Naive thymus-derived CD4-positive, alpha-beta T cell (primary cell): Measurements from ENCODE around the gene RRM1. TPM values are rescaled to one million over a fixed set of nuclear protein-coding genes. Genes with fewer than 3 reads are reported as not detected.

ENCODE experiments used
- ATAC-seq: fragments of 150-1000 bp; cut with Tn5 transposase; 2 replicates; pipeline ENCODE4 v1.10.0; 2021; ENCODE audit warnings: mild to moderate bottlenecking, moderate library complexity
- CTCF ChIA-PET: fragments of 350-600 bp; sonication (Branson Sonifier 250); formaldehyde crosslinking; loops from one replicate; lab custom pipeline; 2021; ENCODE audit warnings: antibody characterized with exemption; lab: Charles Lee
- POLR2A ChIA-PET: fragments of 350-600 bp; sonication (Branson Sonifier 250); formaldehyde crosslinking; loops from one replicate; lab custom pipeline; 2021; ENCODE audit warnings: antibody characterized with exemption, inconsistent platforms; lab: Charles Lee
- DNase-seq, 9 donors: peaks; one replicate each; pipeline versions ENCODE4 v3.0.0 to v3.0.0-alpha.2; 2020 to 2022; ENCODE audit warnings: mixed read lengths in 1 of 9
- H3K27ac ChIP-seq: one replicate; pipeline ENCODE4 v1.7.0; 2013; ENCODE audit warnings: mild to moderate bottlenecking, low read depth, low read length, moderate library complexity
- H3K27me3 ChIP-seq, 2 donors: one replicate each; pipeline ENCODE4 v1.7.0; 2013; ENCODE audit warnings: low read length in 2 of 2, mild to moderate bottlenecking in 2 of 2, moderate library complexity in 2 of 2; ENCODE audit not compliant: control insufficient read depth in 2 of 2, insufficient read depth in 2 of 2
- H3K36me3 ChIP-seq, 3 experiments: 1 replicate in 2 of 3; 2 replicates in 1 of 3; pipeline ENCODE4 v1.7.0; 2013; ENCODE audit warnings: low read length in 3 of 3, mild to moderate bottlenecking in 3 of 3, moderate library complexity in 1 of 3; ENCODE audit not compliant: insufficient read depth in 3 of 3, control insufficient read depth in 2 of 3
- H3K4me1 ChIP-seq, 2 donors: one replicate each; pipeline ENCODE4 v1.7.0; 2013; ENCODE audit warnings: low read length in 2 of 2, mild to moderate bottlenecking in 2 of 2, moderate library complexity in 1 of 2; ENCODE audit not compliant: control insufficient read depth in 2 of 2, insufficient read depth in 2 of 2
- H3K4me3 ChIP-seq: 2 replicates; pipeline ENCODE4 v1.7.0; 2013; ENCODE audit warnings: mild to moderate bottlenecking, low read length
- H3K9me3 ChIP-seq, 3 experiments: 1 replicate in 2 of 3; 2 replicates in 1 of 3; pipeline ENCODE4 v1.7.0; 2013; ENCODE audit warnings: low read length in 3 of 3; ENCODE audit not compliant: control insufficient read depth in 2 of 3
- H3K27ac Mint-ChIP-seq, 9 donors: one replicate each; pipeline ENCODE4 v1.8.0; 2020 to 2022; ENCODE audit warnings: mixed read lengths in 9 of 9, mild to moderate bottlenecking in 8 of 9, moderate library complexity in 5 of 9, inconsistent platforms in 2 of 9
- H3K27me3 Mint-ChIP-seq, 5 donors: one replicate each; pipeline ENCODE4 v1.8.0; 2021 to 2022; ENCODE audit warnings: mixed read lengths in 5 of 5, mild to moderate bottlenecking in 1 of 5
- H3K36me3 Mint-ChIP-seq, 5 donors: one replicate each; pipeline ENCODE4 v1.8.0; 2020 to 2022; ENCODE audit warnings: mixed read lengths in 5 of 5, mild to moderate bottlenecking in 3 of 5, inconsistent platforms in 1 of 5
- H3K4me1 Mint-ChIP-seq, 7 donors: one replicate each; pipeline ENCODE4 v1.8.0; 2020 to 2022; ENCODE audit warnings: mixed read lengths in 7 of 7, mild to moderate bottlenecking in 3 of 7, inconsistent platforms in 1 of 7
- H3K4me3 Mint-ChIP-seq, 10 donors: one replicate each; pipeline ENCODE4 v1.8.0; 2020 to 2022; ENCODE audit warnings: mild to moderate bottlenecking in 10 of 10, mixed read lengths in 10 of 10, moderate library complexity in 6 of 10, inconsistent platforms in 2 of 10
- H3K9me3 Mint-ChIP-seq, 11 donors: one replicate each; pipeline ENCODE4 v1.8.0; 2020 to 2022; ENCODE audit warnings: mixed read lengths in 11 of 11, mild to moderate bottlenecking in 4 of 11, inconsistent platforms in 1 of 11, moderate library complexity in 1 of 11
- intact Hi-C, 2 donors: fragments of 100-400 bp; cut with micrococcal nuclease; formaldehyde crosslinking; loops; one replicate each; pipeline ENCODE4 v1.15.1; 2023
- polyA plus RNA-seq, 2 donors: library from polyadenylated mRNA; unstranded; fragments of 300-500 nt; fragmentation: Illumina TruSeq; gene quantifications; one replicate each; pipeline ENCODE4 v1.2.3, GENCODE V29; 2021
- total RNA-seq, 6 experiments: library from RNA in 5 of 6; stranded (reverse) in 5 of 6; gene quantifications; 1 replicate in 5 of 6; 2 replicates in 1 of 6; pipeline ENCODE4 v1.2.3 and lab custom pipeline; 2021 to 2026

RRM1 gene
- total and polyA plus RNA-seq, 7 experiments from 2014 or later: 33.6 to 140 (median 36.6) TPM

DNA sequence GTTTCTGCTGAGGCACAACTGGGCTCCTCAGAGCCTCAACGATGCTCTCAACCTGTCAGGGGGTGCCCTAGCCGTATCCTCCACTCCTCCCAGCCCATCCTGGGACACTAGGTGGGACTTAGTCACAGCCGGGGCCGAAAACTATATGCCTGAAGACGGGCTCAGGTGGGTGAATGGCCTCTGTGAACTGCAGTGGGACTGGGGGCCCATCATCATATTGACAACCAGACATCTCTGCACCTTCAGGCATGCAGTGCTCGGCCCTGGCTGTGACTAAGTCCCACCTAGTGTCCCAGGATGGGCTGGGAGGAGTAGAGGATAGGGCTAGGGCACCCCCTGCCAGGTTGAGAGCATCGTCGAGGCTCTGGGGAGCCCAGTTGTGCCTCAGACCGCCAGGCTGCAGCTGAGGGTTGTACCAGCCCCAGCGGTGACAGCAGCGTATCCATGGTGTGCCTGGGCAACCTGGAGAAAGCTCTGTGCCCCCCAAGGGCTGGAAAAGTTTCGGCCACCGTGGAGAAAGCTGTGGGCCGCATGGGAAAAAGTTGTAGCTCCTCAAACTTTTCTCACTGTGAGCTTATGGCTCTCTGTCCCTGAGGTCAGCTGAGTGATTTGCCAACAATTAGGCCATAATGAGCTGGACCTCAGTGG, 88.9 kb downstream of the RRM1 start:
- ATAC-seq: no peak
- Mint-ChIP-seq H3K27me3 (peaks cover 0 to 12% (median 8%) of the 10 kb centered on the region in 5 donors), H3K27ac (no peak overlapping the region), H3K9me3 (no peaks in the 10 kb centered on the region), H3K4me3 (no peak overlapping the region), H3K4me1 (peaks cover 0 to 19% (median 3%) of the 10 kb centered on the region in 7 donors), H3K36me3 (no peaks in the 10 kb centered on the region)
- Histone ChIP-seq H3K4me1 (peaks cover 0 to 4% of the 10 kb centered on the region in 2 donors), H3K27ac (no peak overlapping the region), H3K27me3 (no peaks in the 10 kb centered on the region), H3K4me3 (no peak overlapping the region), H3K36me3 (no peaks in the 10 kb centered on the region), H3K9me3 (no peaks in the 10 kb centered on the region)
- intact Hi-C loops: loop anchor here in 1 of 2 donors (10.0 kb wide), 1 partner anchor 1111 kb away; no protein-coding TSS in a partner anchor
- DNase-seq: no peak
- POLR2A ChIA-PET: no interaction called here
- CTCF ChIA-PET: interaction anchor here (0.5 to 6.9 kb wide), 3 partner anchors 293 to 356 kb away, joined by 7 to 59 read pairs (median 55); no protein-coding TSS in a partner anchor

GRCh38 chr11:4184163-4184916, 89.7 kb downstream of the RRM1 start:
- H3K4me3 ChIP-seq: no peak overlapping the region
- Mint-ChIP-seq H3K36me3 (no peaks in the 10 kb centered on the region), H3K4me3 (no peak overlapping the region), H3K4me1 (peaks cover 0 to 19% (median 3%) of the 10 kb centered on the region in 7 donors), H3K27ac (no peak overlapping the region), H3K27me3 (peaks cover 0 to 13% (median 7%) of the 10 kb centered on the region in 5 donors), H3K9me3 (no peaks in the 10 kb centered on the region)
- CTCF ChIA-PET: interaction anchor here (0.7 to 6.9 kb wide), 3 partner anchors 310 to 1208 kb away, joined by 3 to 59 read pairs (median 55); no protein-coding TSS in a partner anchor
- POLR2A ChIA-PET: no interaction called here
- no peak for DNase-seq
- intact Hi-C loops: loop anchor here in 1 of 2 donors (10.0 kb wide), 1 partner anchor 1110 kb away; no protein-coding TSS in a partner anchor
- ATAC-seq: no peak
- no peaks in the 10 kb centered on the region for H3K36me3 ChIP-seq
- no peak overlapping the region for H3K27ac ChIP-seq
- no peaks in the 10 kb centered on the region for H3K9me3 ChIP-seq
- peaks cover 0 to 4% of the 10 kb centered on the region in 2 donors for H3K4me1 ChIP-seq
- no peaks in the 10 kb centered on the region for H3K27me3 ChIP-seq

DNA sequence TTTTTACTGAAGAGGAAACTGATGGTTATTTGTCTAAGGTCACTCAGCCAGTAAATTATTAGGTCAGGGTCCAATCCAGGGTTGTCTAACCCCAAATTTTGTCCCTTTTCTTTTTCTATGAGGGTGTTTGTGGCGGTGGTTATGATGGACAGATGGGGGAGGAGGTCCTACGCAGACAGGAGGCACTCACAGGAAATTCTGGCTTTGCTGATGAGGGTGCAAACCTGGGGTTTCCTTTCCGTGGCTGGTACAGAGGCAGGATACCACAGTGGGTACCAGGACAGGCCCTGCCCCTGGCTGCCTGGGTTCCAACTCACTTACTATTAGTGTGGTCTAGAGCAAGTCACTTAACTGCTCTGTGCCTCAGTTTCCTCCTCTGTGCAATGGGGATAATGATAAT, 91.0 kb downstream of the RRM1 start:
- intact Hi-C loops: loop anchor here (5.0 to 10.0 kb wide), 3 partner anchors 207 to 1109 kb away; partner anchors contain the start of genes OR51D1 (in 1 of the 2) and TRIM21 (in 1 of the 2)
- Histone ChIP-seq H3K27ac (no peak overlapping the region), H3K36me3 (no peaks in the 10 kb centered on the region), H3K4me3 (no peak overlapping the region), H3K27me3 (no peaks in the 10 kb centered on the region), H3K9me3 (no peaks in the 10 kb centered on the region), H3K4me1 (peaks cover 0 to 4% of the 10 kb centered on the region in 2 donors)
- no peak for DNase-seq
- ChIA-PET POLR2A (no interaction called here), CTCF (interaction anchor here (5.4 to 6.9 kb wide), 2 partner anchors 309 to 354 kb away, joined by 55 to 59 read pairs; no protein-coding TSS in a partner anchor)
- H3K27me3 Mint-ChIP-seq: peaks cover 0 to 13% (median 3%) of the 10 kb centered on the region in 5 donors
- H3K27ac Mint-ChIP-seq: no peak overlapping the region
- no peak for ATAC-seq
- no peaks in the 10 kb centered on the region for H3K9me3 Mint-ChIP-seq
- H3K36me3 Mint-ChIP-seq: no peaks in the 10 kb centered on the region
- H3K4me1 Mint-ChIP-seq: peaks cover 0 to 19% (median 3%) of the 10 kb centered on the region in 7 donors
- H3K4me3 Mint-ChIP-seq: no peak overlapping the region

DNA sequence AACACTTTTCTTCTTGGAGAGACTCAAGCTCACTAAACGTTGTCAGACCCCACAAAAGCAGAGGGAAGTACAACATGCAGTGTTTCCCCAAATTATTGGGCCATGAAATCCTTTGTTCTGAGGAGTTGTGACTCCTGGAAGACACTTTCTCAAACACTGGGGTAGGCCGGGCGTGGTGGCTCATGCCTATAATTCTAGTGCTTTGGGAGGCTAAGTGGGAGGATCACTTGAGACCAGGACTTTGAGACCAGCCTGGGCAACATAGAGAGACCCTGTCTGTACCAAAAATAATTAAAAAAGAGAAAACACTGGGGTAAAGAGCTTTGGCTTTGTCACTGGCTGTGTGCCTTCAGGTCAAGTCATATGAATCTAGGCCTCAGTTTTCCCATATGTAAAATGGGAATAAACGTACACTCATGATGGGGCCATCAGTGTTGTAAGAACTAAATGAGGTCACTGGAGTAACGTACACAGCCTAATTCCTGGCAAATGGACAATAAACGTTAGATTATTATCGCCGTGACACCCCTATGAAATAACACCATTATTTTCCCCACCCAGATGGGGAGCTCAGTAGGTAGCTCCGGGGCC, 92.0 kb downstream of the RRM1 start:
- Mint-ChIP-seq H3K9me3 (no peaks in the 10 kb centered on the region), H3K27ac (no peak overlapping the region), H3K36me3 (no peaks in the 10 kb centered on the region), H3K4me1 (peaks cover 0 to 19% (median 3%) of the 10 kb centered on the region in 7 donors), H3K4me3 (peak overlapping the region; percentile 45 to 88 (median 74)), H3K27me3 (peaks cover 0 to 13% (median 0%) of the 10 kb centered on the region in 5 donors)
- ChIA-PET POLR2A (no interaction called here), CTCF (interaction anchor here (0.8 to 6.9 kb wide), 9 partner anchors 9 to 1621 kb away, joined by 3 to 59 read pairs (median 5); no protein-coding TSS in a partner anchor)
- DNase-seq: no peak
- no peak for ATAC-seq
- Histone ChIP-seq H3K9me3 (no peaks in the 10 kb centered on the region), H3K4me1 (peaks cover 0 to 4% of the 10 kb centered on the region in 2 donors), H3K27me3 (no peaks in the 10 kb centered on the region), H3K27ac (no peak overlapping the region), H3K4me3 (peak overlapping the region; percentile 52), H3K36me3 (no peaks in the 10 kb centered on the region)
- intact Hi-C loops: loop anchor here (1.0 to 10.0 kb wide), 9 partner anchors 206 to 1704 kb away; partner anchors contain the start of genes OR51D1 (in 1 of the 2), OR52N2 (in 1 of the 2) and TRIM21 (in 1 of the 2)

DNA sequence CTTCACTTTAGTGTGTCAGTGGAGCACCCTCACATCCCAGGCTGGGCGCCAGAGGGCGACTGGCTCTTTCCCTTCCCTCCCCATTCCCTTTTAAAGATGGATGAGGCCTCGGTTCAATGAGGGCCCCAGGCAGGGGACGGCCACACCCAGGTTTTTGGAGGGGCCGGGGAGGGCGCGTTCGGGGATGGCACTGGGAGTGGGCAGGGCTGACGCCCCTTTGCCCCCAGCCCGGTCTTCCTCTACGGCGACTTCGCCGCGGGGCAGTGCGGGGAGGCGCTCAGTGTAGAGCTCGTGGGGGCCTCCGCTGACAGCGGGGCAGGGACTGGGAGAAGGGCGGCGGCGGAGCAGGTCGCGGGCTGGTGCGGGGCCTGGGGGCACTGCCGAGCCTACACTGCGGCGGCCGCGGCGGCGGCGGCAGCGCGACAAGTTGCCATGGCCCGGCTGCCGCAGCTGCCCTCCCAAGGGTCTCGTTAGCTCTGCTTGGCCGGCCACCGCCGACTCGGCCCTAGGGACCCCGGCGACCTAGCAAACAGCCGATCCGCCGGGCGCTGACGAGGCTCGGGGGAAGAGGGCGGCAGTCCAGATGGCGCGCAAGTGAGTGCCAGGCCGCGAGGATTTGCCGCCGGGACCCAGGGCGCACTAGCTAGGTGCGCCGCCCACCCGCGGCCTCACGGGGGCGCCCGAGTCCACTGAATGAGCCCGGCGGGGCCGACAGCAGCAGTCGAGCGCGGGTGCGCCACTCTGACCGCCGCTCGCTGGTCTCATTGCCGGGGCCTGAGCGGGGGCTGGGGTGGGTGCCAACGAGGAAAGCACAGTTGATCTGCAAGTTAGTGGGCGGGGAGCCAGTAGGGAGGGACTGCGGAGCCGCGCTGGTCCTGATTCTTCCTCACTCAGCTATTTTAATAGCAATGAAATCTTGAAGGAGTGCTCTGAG, 92.7 kb downstream of the RRM1 start:
- H3K36me3 ChIP-seq: no peaks in the 10 kb centered on the region

More for the DNA sequence above, 92.7 kb downstream of the RRM1 start:
- Histone ChIP-seq H3K4me1 (peaks cover 0 to 4% of the 10 kb centered on the region in 2 donors), H3K4me3 (peak overlapping the region; percentile 52), H3K9me3 (no peaks in the 10 kb centered on the region), H3K27me3 (no peaks in the 10 kb centered on the region), H3K27ac (no peak overlapping the region)
- DNase-seq (peak; percentile 59 to 95 (median 79)), ATAC-seq (peak; percentile 95)
- H3K36me3 Mint-ChIP-seq: no peaks in the 10 kb centered on the region
- no peaks in the 10 kb centered on the region for H3K9me3 Mint-ChIP-seq
- ChIA-PET POLR2A (no interaction called here), CTCF (interaction anchor here (0.6 to 6.9 kb wide), 13 partner anchors 10 to 1620 kb away, joined by 3 to 59 read pairs (median 4); no protein-coding TSS in a partner anchor)
- peak overlapping the region; percentile 67 to 88 (median 77) for H3K4me3 Mint-ChIP-seq
- peak overlapping the region in 1 of 9 donors; percentile 57 for H3K27ac Mint-ChIP-seq
- H3K27me3 Mint-ChIP-seq: peaks cover 0 to 13% (median 0%) of the 10 kb centered on the region in 5 donors
- intact Hi-C loops: loop anchor here (1.0 to 10.0 kb wide), 9 partner anchors 205 to 1703 kb away; partner anchors contain the start of genes OR51D1 (in 1 of the 2), OR52N2 (in 1 of the 2) and TRIM21 (in 1 of the 2)
- H3K4me1 Mint-ChIP-seq: peaks cover 0 to 19% (median 3%) of the 10 kb centered on the region in 7 donors
